Activated CD8-positive, alpha-beta memory T cell treated with anti-CD3 and anti-CD28 coated beads for 4 hours (primary cell): ENCODE data around the gene PCDHB9.
"Not testable (repeated sequence)": the region's sequence is repeated elsewhere in the genome, so short reads cannot be mapped to it uniquely, and the experiment has no call there.

Source experiments
- DNase-seq, 2 donors: peaks; one replicate each; pipeline ENCODE4 v3.0.0-alpha.2; 2020; ENCODE audit warnings: low read depth in 2 of 2

Gene PCDHB9

GRCh38 chr5:141186897-141187512 lies at the start of gene PCDHB9:
TSS of gene PCDHB9 (plus strand) at chr5:141187161. CDS start at chr5:141187319, 158 bp downstream.
- no peak for DNase-seq

GRCh38 chr5:141137346-141137745 lies 49.6 kb upstream of the PCDHB9 start:
- DNase-seq, result not testable (repeated sequence)

GRCh38 chr5:141149812-141150211 lies 37.1 kb upstream of the PCDHB9 start, which contains the start of gene PCDHB6:
TSS of gene PCDHB6 (plus strand) at chr5:141150057. CDS start at chr5:141150258, 201 bp downstream.
- DNase-seq, result no peak

- DNase-seq, result no peak
Observed at GRCh38 chr5:141150224-141150992, 36.6 kb upstream of the PCDHB9 start.

- no peak for DNase-seq
Observed at GRCh38 chr5:141150993-141151325, 36.0 kb upstream of the PCDHB9 start.

GRCh38 chr5:141151632-141152031 lies 35.3 kb upstream of the PCDHB9 start:
- not testable (repeated sequence) for DNase-seq

GRCh38 chr5:141152096-141152495 lies 34.9 kb upstream of the PCDHB9 start:
- DNase-seq, result not testable (repeated sequence)

- DNase-seq, result no peak
Observed at GRCh38 chr5:141155540-141156374, 31.2 kb upstream of the PCDHB9 start.

- DNase-seq, result not testable (repeated sequence)
Observed at GRCh38 chr5:141157356-141157755, 29.6 kb upstream of the PCDHB9 start.

- DNase-seq, result not testable (repeated sequence)
Observed at GRCh38 chr5:141157901-141158300, 29.1 kb upstream of the PCDHB9 start.

GRCh38 chr5:141172381-141173204 lies 14.4 kb upstream of the PCDHB9 start, which contains the start of gene PCDHB7:
TSS of gene PCDHB7 (plus strand) at chr5:141172644. CDS start at chr5:141172836, 192 bp downstream.
- no peak for DNase-seq

GRCh38 chr5:141174291-141175104 lies 12.5 kb upstream of the PCDHB9 start:
- not testable (repeated sequence) for DNase-seq

- no peak for DNase-seq
Observed at GRCh38 chr5:141175933-141176332, 11.0 kb upstream of the PCDHB9 start.

- not testable (repeated sequence) for DNase-seq
Observed at GRCh38 chr5:141177577-141178191, 9.3 kb upstream of the PCDHB9 start, which contains the start of gene PCDHB8. TSS of gene PCDHB8 (plus strand) at chr5:141177790. CDS start at chr5:141178035, 245 bp downstream.

GRCh38 chr5:141179371-141179770 lies 7.6 kb upstream of the PCDHB9 start:
- DNase-seq, result not testable (repeated sequence)

- not testable (repeated sequence) for DNase-seq
Observed at GRCh38 chr5:141179876-141180275, 7.1 kb upstream of the PCDHB9 start.

GRCh38 chr5:141180313-141180712 lies 6.6 kb upstream of the PCDHB9 start:
- no peak for DNase-seq

- no peak for DNase-seq
Observed at GRCh38 chr5:141182248-141182647, 4.7 kb upstream of the PCDHB9 start, which contains the start of gene PCDHB16. TSS of gene PCDHB16 (plus strand) at chr5:141182387. CDS start at chr5:141182560, 173 bp downstream.

GRCh38 chr5:141184117-141184855 lies 2.7 kb upstream of the PCDHB9 start:
- DNase-seq, result not testable (repeated sequence)
